Measurements from ENCODE around the gene PLA2G10. TPM values are rescaled to one million over a fixed set of nuclear protein-coding genes. Genes with fewer than 3 reads are reported as not detected.
"Not testable (repeated sequence)": the region's sequence is repeated elsewhere in the genome, so short reads cannot be mapped to it uniquely, and the experiment has no call there.

The PLA2G10 gene
- total RNA-seq (not detected), polyA plus RNA-seq (not detected)

- H3K27ac ChIP-seq (ENCODE audit: insufficient read depth, low read length, poor library complexity, severe bottlenecking); H3K27me3 ChIP-seq (ENCODE audit: control insufficient read depth, insufficient read depth, low read length); DNase-seq; H3K4me3 Mint-ChIP-seq; H3K4me3 ChIP-seq (ENCODE audit: low read depth, low read length); H3K36me3 ChIP-seq (ENCODE audit: control insufficient read depth, insufficient read depth, low read length); ATAC-seq (ENCODE audit: low read depth in 2 of 2); H3K4me1 Mint-ChIP-seq; H3K9me3 ChIP-seq (ENCODE audit: control insufficient read depth in 2 of 2, low read length in 2 of 2); H3K9me3 Mint-ChIP-seq; H3K36me3 Mint-ChIP-seq; H3K4me1 ChIP-seq (ENCODE audit: control insufficient read depth, insufficient read depth, low read length, poor library complexity, severe bottlenecking); H3K27me3 Mint-ChIP-seq; H3K27ac Mint-ChIP-seq: not testable (repeated sequence)
Observed at GRCh38 chr16:14694129-14694528, at the start of gene PLA2G10. TSS of gene PLA2G10 (minus strand) at chr16:14694308. CDS start at chr16:14694229, 79 bp downstream.

- not testable (repeated sequence) for H3K27ac Mint-ChIP-seq; H3K4me1 Mint-ChIP-seq; H3K4me1 ChIP-seq (ENCODE audit: control insufficient read depth, insufficient read depth, low read length, poor library complexity, severe bottlenecking); H3K27me3 Mint-ChIP-seq; H3K4me3 ChIP-seq (ENCODE audit: low read depth, low read length); H3K36me3 ChIP-seq (ENCODE audit: control insufficient read depth, insufficient read depth, low read length); H3K4me3 Mint-ChIP-seq; H3K36me3 Mint-ChIP-seq; H3K27me3 ChIP-seq (ENCODE audit: control insufficient read depth, insufficient read depth, low read length); H3K9me3 Mint-ChIP-seq; DNase-seq; H3K9me3 ChIP-seq (ENCODE audit: control insufficient read depth in 2 of 2, low read length in 2 of 2); H3K27ac ChIP-seq (ENCODE audit: insufficient read depth, low read length, poor library complexity, severe bottlenecking)
- ATAC-seq (ENCODE audit: low read depth in 2 of 2), result peak; percentile 100
Observed at GRCh38 chr16:14742273-14743128, 48.4 kb upstream of the PLA2G10 start, which contains the start of gene NPIPA2. TSS of gene NPIPA2 (plus strand) at chr16:14742533. CDS start at chr16:14748066, 5,533 bp downstream.

GRCh38 chr16:14741794-14742193, 47.7 kb upstream of the PLA2G10 start:
- DNase-seq; H3K4me1 ChIP-seq (ENCODE audit: control insufficient read depth, insufficient read depth, low read length, poor library complexity, severe bottlenecking); H3K4me3 ChIP-seq (ENCODE audit: low read depth, low read length); H3K9me3 Mint-ChIP-seq; H3K27me3 Mint-ChIP-seq; H3K4me1 Mint-ChIP-seq; H3K27me3 ChIP-seq (ENCODE audit: control insufficient read depth, insufficient read depth, low read length); H3K4me3 Mint-ChIP-seq; H3K36me3 ChIP-seq (ENCODE audit: control insufficient read depth, insufficient read depth, low read length); H3K36me3 Mint-ChIP-seq; H3K27ac ChIP-seq (ENCODE audit: insufficient read depth, low read length, poor library complexity, severe bottlenecking); H3K27ac Mint-ChIP-seq; H3K9me3 ChIP-seq (ENCODE audit: control insufficient read depth in 2 of 2, low read length in 2 of 2): not testable (repeated sequence)
- ATAC-seq (ENCODE audit: low read depth in 2 of 2), result peak in 1 of 2 donors; percentile 6

- H3K4me1 ChIP-seq (ENCODE audit: control insufficient read depth, insufficient read depth, low read length, poor library complexity, severe bottlenecking); ATAC-seq (ENCODE audit: low read depth in 2 of 2); H3K36me3 ChIP-seq (ENCODE audit: control insufficient read depth, insufficient read depth, low read length); H3K4me3 Mint-ChIP-seq; H3K4me3 ChIP-seq (ENCODE audit: low read depth, low read length); H3K36me3 Mint-ChIP-seq; DNase-seq; H3K4me1 Mint-ChIP-seq; H3K9me3 ChIP-seq (ENCODE audit: control insufficient read depth in 2 of 2, low read length in 2 of 2); H3K27me3 Mint-ChIP-seq; H3K27ac ChIP-seq (ENCODE audit: insufficient read depth, low read length, poor library complexity, severe bottlenecking); H3K27ac Mint-ChIP-seq; H3K27me3 ChIP-seq (ENCODE audit: control insufficient read depth, insufficient read depth, low read length); H3K9me3 Mint-ChIP-seq: not testable (repeated sequence)
Observed at GRCh38 chr16:14740832-14741385, 46.8 kb upstream of the PLA2G10 start.

- not testable (repeated sequence) for H3K9me3 ChIP-seq (ENCODE audit: control insufficient read depth in 2 of 2, low read length in 2 of 2); H3K4me1 Mint-ChIP-seq; H3K4me3 ChIP-seq (ENCODE audit: low read depth, low read length); DNase-seq; H3K27me3 Mint-ChIP-seq; H3K4me3 Mint-ChIP-seq; H3K36me3 Mint-ChIP-seq; H3K36me3 ChIP-seq (ENCODE audit: control insufficient read depth, insufficient read depth, low read length); H3K4me1 ChIP-seq (ENCODE audit: control insufficient read depth, insufficient read depth, low read length, poor library complexity, severe bottlenecking); H3K9me3 Mint-ChIP-seq; H3K27ac Mint-ChIP-seq; H3K27ac ChIP-seq (ENCODE audit: insufficient read depth, low read length, poor library complexity, severe bottlenecking); H3K27me3 ChIP-seq (ENCODE audit: control insufficient read depth, insufficient read depth, low read length); ATAC-seq (ENCODE audit: low read depth in 2 of 2)
Observed at GRCh38 chr16:14733233-14733632, 39.1 kb upstream of the PLA2G10 start.

- not testable (repeated sequence) for H3K4me3 Mint-ChIP-seq; H3K27me3 ChIP-seq (ENCODE audit: control insufficient read depth, insufficient read depth, low read length); H3K9me3 Mint-ChIP-seq; H3K27ac Mint-ChIP-seq; H3K27me3 Mint-ChIP-seq; H3K36me3 Mint-ChIP-seq; H3K4me1 Mint-ChIP-seq; H3K27ac ChIP-seq (ENCODE audit: insufficient read depth, low read length, poor library complexity, severe bottlenecking); DNase-seq; H3K4me3 ChIP-seq (ENCODE audit: low read depth, low read length); H3K36me3 ChIP-seq (ENCODE audit: control insufficient read depth, insufficient read depth, low read length); H3K9me3 ChIP-seq (ENCODE audit: control insufficient read depth in 2 of 2, low read length in 2 of 2); H3K4me1 ChIP-seq (ENCODE audit: control insufficient read depth, insufficient read depth, low read length, poor library complexity, severe bottlenecking)
- peak; percentile 99 to 100 for ATAC-seq (ENCODE audit: low read depth in 2 of 2)
Observed at GRCh38 chr16:14703156-14704011, 9.3 kb upstream of the PLA2G10 start, which contains the start of gene NPIPA3. TSS of gene NPIPA3 (plus strand) at chr16:14703411. CDS start at chr16:14708944, 5,533 bp downstream.

- not testable (repeated sequence) for H3K27me3 Mint-ChIP-seq
- ATAC-seq (ENCODE audit: low read depth in 2 of 2), result peak in 1 of 2 donors; percentile 3
Observed at GRCh38 chr16:14702672-14703071, 8.6 kb upstream of the PLA2G10 start.

More at GRCh38 chr16:14702672-14703071, 8.6 kb upstream of the PLA2G10 start:
- H3K36me3 Mint-ChIP-seq; H3K4me1 Mint-ChIP-seq; H3K9me3 Mint-ChIP-seq; H3K4me1 ChIP-seq (ENCODE audit: control insufficient read depth, insufficient read depth, low read length, poor library complexity, severe bottlenecking); H3K9me3 ChIP-seq (ENCODE audit: control insufficient read depth in 2 of 2, low read length in 2 of 2); H3K27ac Mint-ChIP-seq; H3K4me3 Mint-ChIP-seq; DNase-seq; H3K27ac ChIP-seq (ENCODE audit: insufficient read depth, low read length, poor library complexity, severe bottlenecking); H3K4me3 ChIP-seq (ENCODE audit: low read depth, low read length); H3K36me3 ChIP-seq (ENCODE audit: control insufficient read depth, insufficient read depth, low read length); H3K27me3 ChIP-seq (ENCODE audit: control insufficient read depth, insufficient read depth, low read length): not testable (repeated sequence)
